Measurements from ENCODE around the gene DMC1.

- TF ChIP-seq SAFB2 (CRISPR knock-in tag; IDR thresholded peaks at IDR 0.05; ENCODE audit: borderline replicate concordance, low read depth) (no peak), RERE (CRISPR knock-in tag; IDR thresholded peaks at IDR 0.05; ENCODE audit: low read depth) (no peak), FOXJ3 (CRISPR knock-in tag; IDR thresholded peaks at IDR 0.05; ENCODE audit: borderline replicate concordance) (no peak)
These were observed 5.3 kb downstream of the DMC1 start for GRCh38 chr22:38564669-38565068.
